BE2C (cell line): ENCODE measurements around the gene MRFAP1L1.

Experiments used
- DNase-seq: peaks from one replicate; pipeline ENCODE4 v3.0.0-alpha.2; 2020
- H3K27me3 ChIP-seq: fragments of 250-450 bp; sonication (Bioruptor Pico); 2 replicates; pipeline ENCODE4 v1.5.1; 2020; ENCODE audit warnings: mild to moderate bottlenecking
- H3K36me3 ChIP-seq: fragments of 250-450 bp; sonication (Bioruptor Pico); 2 replicates; pipeline ENCODE4 v1.5.1; 2020; ENCODE audit warnings: mild to moderate bottlenecking
- H3K4me1 ChIP-seq: fragments of 250-450 bp; sonication (Bioruptor Pico); 2 replicates; pipeline ENCODE4 v1.5.1; 2020
- H3K4me3 ChIP-seq: 2 replicates; pipeline ENCODE4 v1.5.1; 2011; ENCODE audit warnings: low read depth, low read length
- H3K9me3 ChIP-seq: fragments of 250-450 bp; sonication (Bioruptor Pico); 2 replicates; pipeline ENCODE4 v1.5.1; 2020
- CTCF ChIP-seq: IDR thresholded peaks from 2 replicates; pipeline ENCODE4 v1.5.1; 2012; ENCODE audit warnings: mild to moderate bottlenecking, low read depth, low read length

MRFAP1L1 gene

GRCh38 chr4:6671648-6672047, 38.0 kb downstream of the MRFAP1L1 start:
- Histone ChIP-seq H3K4me3 (no peak overlapping the region), H3K9me3 (no peaks in the 10 kb centered on the region), H3K36me3 (peaks cover 14% of the 10 kb centered on the region), H3K4me1 (no peaks in the 10 kb centered on the region), H3K27me3 (no peaks in the 10 kb centered on the region)
- TF ChIP-seq CTCF, result no peak
- no peak for DNase-seq

DNA sequence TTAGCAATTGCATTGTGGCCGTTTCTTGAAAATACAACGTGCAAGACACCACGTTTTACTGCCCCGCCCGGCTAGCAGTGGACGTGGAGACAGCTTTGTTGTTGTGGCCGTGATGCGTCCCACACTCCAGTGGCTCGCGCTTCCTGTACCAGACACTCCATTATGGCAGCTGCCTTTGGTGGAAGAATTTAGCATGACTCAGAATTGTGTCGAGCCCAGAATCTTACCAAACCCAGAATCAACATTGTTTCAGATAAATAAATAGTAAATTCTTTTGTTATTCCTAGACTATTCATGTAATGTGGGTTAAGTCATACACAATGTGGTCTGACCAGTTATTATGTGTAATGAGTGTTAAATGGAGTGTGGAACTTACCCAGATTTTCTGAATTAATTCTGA, 41.3 kb downstream of the MRFAP1L1 start:
- Histone ChIP-seq H3K9me3 (no peaks in the 10 kb centered on the region), H3K4me1 (no peaks in the 10 kb centered on the region), H3K27me3 (no peaks in the 10 kb centered on the region), H3K36me3 (no peaks in the 10 kb centered on the region), H3K4me3 (no peak overlapping the region)
- DNase-seq, result no peak
- TF ChIP-seq CTCF, result no peak

- DNase-seq, result no peak
- H3K4me3 ChIP-seq, result no peak overlapping the region
- no peaks in the 10 kb centered on the region for H3K27me3 ChIP-seq
- no peak for TF ChIP-seq CTCF
- no peaks in the 10 kb centered on the region for H3K4me1 ChIP-seq
- H3K36me3 ChIP-seq, result no peaks in the 10 kb centered on the region
- no peaks in the 10 kb centered on the region for H3K9me3 ChIP-seq
Measured at GRCh38 chr4:6665320-6665654, 44.4 kb downstream of the MRFAP1L1 start.

DNA sequence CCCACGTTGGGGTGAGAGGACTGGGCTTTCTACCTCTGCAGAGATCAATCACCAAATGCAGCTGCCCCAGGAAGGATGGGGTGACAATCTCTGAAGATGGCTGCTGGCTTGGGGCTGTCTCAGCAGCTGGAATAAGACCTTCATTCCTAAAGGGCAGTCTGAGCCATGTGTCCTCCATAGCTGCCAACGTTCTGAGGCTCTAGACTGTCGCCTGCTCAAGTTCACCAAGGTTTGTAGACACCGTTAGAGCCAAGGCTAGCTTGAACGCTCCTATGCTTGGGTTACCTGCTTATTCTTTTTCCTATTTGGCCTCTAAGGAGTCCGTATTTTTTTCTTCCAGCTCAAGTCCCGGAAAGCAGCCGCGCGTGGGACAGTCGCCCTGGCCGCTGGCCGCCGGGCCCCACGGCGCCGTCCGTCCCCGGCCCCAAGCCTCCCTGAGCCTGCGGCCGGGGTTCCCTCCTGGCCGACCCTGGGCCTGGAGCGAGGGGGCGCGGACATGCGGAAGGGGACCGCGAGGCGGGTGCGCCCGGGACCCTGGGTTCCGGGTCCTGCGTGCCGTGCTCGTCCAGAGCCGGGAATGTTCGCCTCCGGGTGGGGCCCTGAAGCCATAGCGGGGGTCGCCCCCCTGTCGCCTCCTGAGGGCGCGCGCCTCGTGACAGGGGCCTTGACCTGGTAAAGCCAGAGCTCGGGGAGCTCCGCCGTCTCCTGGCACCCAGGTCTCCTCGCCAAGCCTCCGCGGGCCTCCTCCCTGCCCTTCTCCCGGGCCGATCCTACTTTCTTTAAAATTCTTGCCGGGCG, 45.9 kb downstream of the MRFAP1L1 start:
- Histone ChIP-seq H3K4me1 (no peaks in the 10 kb centered on the region), H3K4me3 (no peak overlapping the region), H3K36me3 (no peaks in the 10 kb centered on the region), H3K9me3 (no peaks in the 10 kb centered on the region), H3K27me3 (no peaks in the 10 kb centered on the region)
- no peak for DNase-seq
- no peak for TF ChIP-seq CTCF

- Histone ChIP-seq H3K4me1 (no peaks in the 10 kb centered on the region), H3K9me3 (no peaks in the 10 kb centered on the region), H3K4me3 (no peak overlapping the region), H3K27me3 (no peaks in the 10 kb centered on the region), H3K36me3 (no peaks in the 10 kb centered on the region)
- TF ChIP-seq CTCF, result no peak
- DNase-seq, result no peak
Measured at GRCh38 chr4:6662591-6662990, 47.1 kb downstream of the MRFAP1L1 start.

DNA sequence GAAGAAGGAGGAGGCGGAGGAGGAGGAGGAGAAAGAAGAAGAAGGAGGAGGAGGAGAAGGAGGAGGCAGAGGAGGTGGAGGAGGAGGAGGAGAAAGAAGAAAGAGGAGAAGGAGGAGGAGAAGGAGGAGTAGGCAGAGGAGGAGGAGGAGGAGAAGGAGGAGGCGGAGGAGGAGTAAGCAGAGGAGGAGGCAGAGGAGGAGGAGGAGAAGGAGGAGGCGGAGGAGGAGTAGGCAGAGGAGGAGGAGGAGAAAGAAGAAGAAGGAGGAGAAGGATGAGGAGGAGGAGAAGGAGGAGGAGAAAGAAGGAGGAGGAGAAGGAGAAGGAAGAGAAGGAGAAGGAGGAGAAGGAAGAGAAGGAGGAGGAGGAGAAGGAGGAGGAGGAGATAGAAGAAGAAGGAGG, 49.2 kb downstream of the MRFAP1L1 start:
- no peak for DNase-seq
- no peaks in the 10 kb centered on the region for H3K4me1 ChIP-seq
- H3K4me3 ChIP-seq, result no peak overlapping the region
- TF ChIP-seq CTCF, result no peak
- H3K9me3 ChIP-seq, result no peaks in the 10 kb centered on the region
- no peaks in the 10 kb centered on the region for H3K27me3 ChIP-seq
- H3K36me3 ChIP-seq, result no peaks in the 10 kb centered on the region
